DND-41 (cell line): ENCODE data around the gene GRIK3.

Source experiments
- ATAC-seq: fragments of 200-7000 bp; cut with Tn5 transposase; 3 replicates; pipeline ENCODE4 v1.9.1; 2021; ENCODE audit warnings: low read depth; ENCODE audit not compliant: insufficient read depth
- DNase-seq: peaks from one replicate; pipeline ENCODE4 v3.0.0-alpha.2; 2020
- H2AFZ ChIP-seq: 2 replicates; pipeline ENCODE4 v1.6.0; 2012; ENCODE audit warnings: low read depth, low read length
- H3K27ac ChIP-seq: 2 replicates; pipeline ENCODE4 v1.5.1; 2012; ENCODE audit warnings: low read length, inconsistent platforms
- H3K27me3 ChIP-seq: fragments of 200-600 bp; sonication (generic); 2 replicates; pipeline ENCODE4 v1.6.0; 2012; ENCODE audit warnings: low read length, mild to moderate bottlenecking, inconsistent platforms; ENCODE audit not compliant: insufficient read depth, poor library complexity
- H3K36me3 ChIP-seq: 2 replicates; pipeline ENCODE4 v1.5.1; 2012; ENCODE audit warnings: low read length, inconsistent platforms; ENCODE audit not compliant: insufficient read depth
- H3K4me1 ChIP-seq: 2 replicates; pipeline ENCODE4 v1.5.1; 2012; ENCODE audit warnings: mild to moderate bottlenecking, low read length; ENCODE audit not compliant: insufficient read depth
- H3K4me2 ChIP-seq: 2 replicates; pipeline ENCODE4 v1.6.0; 2012; ENCODE audit warnings: mild to moderate bottlenecking, moderate library complexity, low read length, inconsistent platforms; ENCODE audit not compliant: insufficient read depth
- H3K4me3 ChIP-seq, 2 experiments: fragments of 200-600 bp in 1 of 2; shearing (Covaris generic) in 1 of 2; 2 replicates each; pipeline ENCODE4 v1.5.1; 2012 to 2016; ENCODE audit warnings: inconsistent platforms in 2 of 2, low read length in 2 of 2, mild to moderate bottlenecking in 2 of 2, low read depth in 1 of 2, moderate library complexity in 1 of 2
- H3K79me2 ChIP-seq: 2 replicates; pipeline ENCODE4 v1.6.0; 2012; ENCODE audit warnings: low read length, inconsistent platforms; ENCODE audit not compliant: insufficient read depth
- H3K9ac ChIP-seq: 2 replicates; pipeline ENCODE4 v1.6.0; 2012; ENCODE audit warnings: low read depth, mild to moderate bottlenecking, inconsistent platforms, low read length, moderate library complexity
- H3K9me3 ChIP-seq: 2 replicates; pipeline ENCODE4 v1.5.1; 2012; ENCODE audit warnings: low read length, moderate library complexity, mild to moderate bottlenecking, inconsistent platforms; ENCODE audit not compliant: insufficient read depth, severe bottlenecking
- H4K20me1 ChIP-seq: 2 replicates; pipeline ENCODE4 v1.6.0; 2012; ENCODE audit warnings: low read length; ENCODE audit not compliant: insufficient read depth
- EZH2 ChIP-seq: IDR thresholded peaks from 3 replicates; pipeline ENCODE4 v1.6.1; 2012; ENCODE audit warnings: borderline replicate concordance, low read depth, mild to moderate bottlenecking, moderate library complexity, low read length, inconsistent platforms; ENCODE audit not compliant: severe bottlenecking
- TF ChIP-seq, protein P1 (sequence below): IDR thresholded peaks from 2 replicates; pipeline ENCODE4 v1.5.1; 2012; ENCODE audit warnings: borderline replicate concordance, low read length, moderate library complexity, mild to moderate bottlenecking; ENCODE audit not compliant: poor library complexity, severe bottlenecking; ENCODE audit errors: extremely low read depth

GRIK3 gene

DNA sequence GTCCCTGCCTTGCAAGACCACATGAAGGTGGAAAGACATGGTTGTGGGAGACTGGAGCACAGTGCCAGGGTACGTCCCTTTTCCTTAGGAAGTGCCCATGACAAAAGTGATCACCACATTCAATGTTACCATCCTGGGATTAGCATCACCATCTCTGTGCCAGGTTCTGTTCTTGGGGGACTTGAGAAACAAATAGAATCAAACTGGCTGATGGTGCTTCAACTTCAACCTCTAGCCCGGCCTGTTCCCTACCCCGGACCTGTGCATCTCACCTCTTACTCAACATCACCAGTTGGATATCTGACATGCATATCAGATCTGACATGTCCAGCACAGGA, 153.3 kb downstream of the GRIK3 start:
- ATAC-seq, result no peak
- H3K4me3 ChIP-seq, result no peak overlapping the region
- H3K4me1 ChIP-seq, result no peaks in the 10 kb centered on the region
- no peak overlapping the region for H3K4me2 ChIP-seq
- no peak overlapping the region for H3K9ac ChIP-seq
- no peaks in the 10 kb centered on the region for H3K9me3 ChIP-seq
- no peaks in the 10 kb centered on the region for H3K79me2 ChIP-seq
- H2AFZ ChIP-seq, result no peak overlapping the region
- TF ChIP-seq EZH2, result no peak
- TF ChIP-seq, protein P1, sequence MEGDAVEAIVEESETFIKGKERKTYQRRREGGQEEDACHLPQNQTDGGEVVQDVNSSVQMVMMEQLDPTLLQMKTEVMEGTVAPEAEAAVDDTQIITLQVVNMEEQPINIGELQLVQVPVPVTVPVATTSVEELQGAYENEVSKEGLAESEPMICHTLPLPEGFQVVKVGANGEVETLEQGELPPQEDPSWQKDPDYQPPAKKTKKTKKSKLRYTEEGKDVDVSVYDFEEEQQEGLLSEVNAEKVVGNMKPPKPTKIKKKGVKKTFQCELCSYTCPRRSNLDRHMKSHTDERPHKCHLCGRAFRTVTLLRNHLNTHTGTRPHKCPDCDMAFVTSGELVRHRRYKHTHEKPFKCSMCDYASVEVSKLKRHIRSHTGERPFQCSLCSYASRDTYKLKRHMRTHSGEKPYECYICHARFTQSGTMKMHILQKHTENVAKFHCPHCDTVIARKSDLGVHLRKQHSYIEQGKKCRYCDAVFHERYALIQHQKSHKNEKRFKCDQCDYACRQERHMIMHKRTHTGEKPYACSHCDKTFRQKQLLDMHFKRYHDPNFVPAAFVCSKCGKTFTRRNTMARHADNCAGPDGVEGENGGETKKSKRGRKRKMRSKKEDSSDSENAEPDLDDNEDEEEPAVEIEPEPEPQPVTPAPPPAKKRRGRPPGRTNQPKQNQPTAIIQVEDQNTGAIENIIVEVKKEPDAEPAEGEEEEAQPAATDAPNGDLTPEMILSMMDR, result no peak
- H4K20me1 ChIP-seq, result no peaks in the 10 kb centered on the region
- no peak overlapping the region for H3K27ac ChIP-seq
- H3K27me3 ChIP-seq, result peaks cover 9% of the 10 kb centered on the region
- DNase-seq, result no peak
- H3K36me3 ChIP-seq, result no peaks in the 10 kb centered on the region

DNA sequence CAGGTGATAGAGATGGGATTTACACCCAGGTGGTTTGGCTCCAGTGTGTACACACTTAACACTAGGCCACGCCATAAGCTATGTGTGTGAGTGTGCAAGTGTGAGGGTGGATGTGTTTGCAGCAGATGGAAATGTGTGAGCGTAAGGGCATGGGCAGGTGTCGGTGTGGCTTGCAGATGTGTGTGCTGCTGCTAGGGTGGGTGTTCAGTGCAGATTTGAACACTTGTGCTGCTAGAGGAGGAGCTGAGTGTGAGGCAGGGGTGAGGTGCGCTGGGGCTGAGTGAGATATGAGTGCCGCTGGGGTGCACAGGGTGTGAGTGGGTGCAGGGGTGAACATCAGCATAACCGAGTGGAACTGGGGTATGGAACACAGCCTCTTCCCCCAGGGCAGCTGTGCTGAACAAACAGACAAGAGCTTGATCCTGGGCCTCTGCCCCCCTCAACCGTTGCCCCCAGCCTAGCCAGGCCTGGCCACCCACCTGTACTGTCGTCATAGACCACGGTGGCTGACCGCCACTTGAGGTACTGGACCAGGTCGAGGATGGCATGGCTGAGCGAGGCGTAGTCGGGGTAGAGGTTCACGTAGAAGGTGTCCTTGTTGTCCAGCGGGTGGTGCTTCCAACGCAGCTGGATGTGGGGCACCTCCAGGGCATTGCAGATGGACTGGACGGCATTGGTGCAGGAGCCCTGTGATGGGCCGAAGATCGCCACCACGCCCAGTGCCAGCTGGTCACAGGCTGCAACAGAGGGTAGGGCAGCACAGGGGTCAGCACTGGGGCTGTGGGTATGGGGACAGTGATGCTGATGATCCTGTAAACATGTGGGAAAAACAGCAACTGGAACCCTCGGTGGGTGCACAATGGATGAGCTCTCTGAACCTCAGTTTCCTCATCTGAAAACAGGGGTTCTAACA, 153.9 kb downstream of the GRIK3 start:
- DNase-seq, result no peak
- Histone ChIP-seq H3K9me3 (no peaks in the 10 kb centered on the region), H3K36me3 (no peaks in the 10 kb centered on the region), H2AFZ (no peak overlapping the region), H3K27ac (no peak overlapping the region), H3K4me3 (no peak overlapping the region), H3K9ac (no peak overlapping the region), H3K27me3 (peaks cover 9% of the 10 kb centered on the region), H4K20me1 (no peaks in the 10 kb centered on the region), H3K4me1 (no peaks in the 10 kb centered on the region), H3K79me2 (no peaks in the 10 kb centered on the region), H3K4me2 (no peak overlapping the region)
- TF ChIP-seq EZH2, result no peak
- TF ChIP-seq, protein P1, result no peak
- no peak for ATAC-seq

DNA sequence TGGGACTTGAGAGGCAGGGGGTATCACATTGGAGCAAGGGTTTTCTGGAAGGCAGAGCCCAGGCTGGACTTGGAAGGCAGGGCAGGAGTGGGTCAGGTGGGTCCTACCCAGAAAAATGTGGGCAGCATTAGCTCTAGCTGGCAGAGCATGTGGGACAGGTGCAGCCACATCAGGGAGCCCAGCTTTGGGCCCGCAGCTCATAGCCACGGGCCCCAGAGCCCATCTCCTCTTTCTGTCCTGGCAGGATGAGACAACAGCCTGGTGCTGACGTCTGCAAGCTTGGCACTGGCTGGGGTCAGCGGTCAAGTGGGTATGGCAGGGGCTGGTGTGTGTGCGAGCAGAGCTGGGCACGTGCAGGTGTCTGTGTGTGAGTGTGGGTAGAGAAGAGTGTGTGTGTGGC, 154.7 kb downstream of the GRIK3 start:
- H3K79me2 ChIP-seq, result no peaks in the 10 kb centered on the region
- H3K4me2 ChIP-seq, result no peak overlapping the region
- H4K20me1 ChIP-seq, result no peaks in the 10 kb centered on the region
- no peak for TF ChIP-seq EZH2
- TF ChIP-seq, protein P1, result no peak
- no peak overlapping the region for H3K4me3 ChIP-seq
- H3K4me1 ChIP-seq, result no peaks in the 10 kb centered on the region
- H3K27ac ChIP-seq, result no peak overlapping the region
- H3K9me3 ChIP-seq, result no peaks in the 10 kb centered on the region
- DNase-seq (no peak), ATAC-seq (no peak)
- no peaks in the 10 kb centered on the region for H3K36me3 ChIP-seq
- no peak overlapping the region for H2AFZ ChIP-seq
- no peak overlapping the region for H3K9ac ChIP-seq
- H3K27me3 ChIP-seq, result peaks cover 9% of the 10 kb centered on the region
